Fibroblast of villous mesenchyme (primary cell): ENCODE data around the gene OCA2. TPM values are rescaled to one million over a fixed set of nuclear protein-coding genes. Genes with fewer than 3 reads are reported as not detected.

Experiments
- DNase-seq: peaks from one replicate; pipeline ENCODE4 v3.0.0-alpha.2; 2010; ENCODE audit warnings: low read depth
- H3K4me3 ChIP-seq: 2 replicates; pipeline ENCODE4 v1.5.1; 2011; ENCODE audit warnings: low read depth, mild to moderate bottlenecking, low read length
- total RNA-seq: library from RNA; depleted of rRNA; stranded (reverse); fragments of >200 nt; gene quantifications from 2 replicates; pipeline ENCODE4 v1.2.3, GENCODE V29; 2012
- TF ChIP-seq, protein P1 (sequence below): IDR thresholded peaks from 2 replicates; pipeline ENCODE4 v1.5.1; 2012; ENCODE audit warnings: low read depth, mild to moderate bottlenecking, low read length; ENCODE audit not compliant: insufficient read depth

The OCA2 gene
- total RNA-seq, 1 donor = not detected

DNA sequence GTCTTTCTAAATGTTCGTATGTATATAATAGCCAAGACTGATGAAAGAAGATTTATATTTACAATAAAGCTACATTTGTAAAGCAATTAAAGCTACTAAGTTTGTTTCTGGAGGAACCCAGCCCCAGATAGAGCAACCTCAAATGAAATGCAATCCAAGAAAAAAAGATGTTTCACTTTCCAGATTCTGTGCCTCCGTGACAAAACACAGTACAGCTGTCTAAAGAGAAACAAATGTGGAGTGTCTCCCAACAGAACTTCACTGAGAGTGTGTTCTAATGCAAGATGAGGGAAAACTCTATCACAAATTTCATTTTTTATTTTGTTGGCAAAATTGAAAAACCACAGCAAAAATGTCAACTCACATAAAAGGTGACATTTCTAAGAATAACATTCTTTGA is 317.0 kb downstream of the OCA2 start:
- no peak for DNase-seq
- TF ChIP-seq, protein P1, sequence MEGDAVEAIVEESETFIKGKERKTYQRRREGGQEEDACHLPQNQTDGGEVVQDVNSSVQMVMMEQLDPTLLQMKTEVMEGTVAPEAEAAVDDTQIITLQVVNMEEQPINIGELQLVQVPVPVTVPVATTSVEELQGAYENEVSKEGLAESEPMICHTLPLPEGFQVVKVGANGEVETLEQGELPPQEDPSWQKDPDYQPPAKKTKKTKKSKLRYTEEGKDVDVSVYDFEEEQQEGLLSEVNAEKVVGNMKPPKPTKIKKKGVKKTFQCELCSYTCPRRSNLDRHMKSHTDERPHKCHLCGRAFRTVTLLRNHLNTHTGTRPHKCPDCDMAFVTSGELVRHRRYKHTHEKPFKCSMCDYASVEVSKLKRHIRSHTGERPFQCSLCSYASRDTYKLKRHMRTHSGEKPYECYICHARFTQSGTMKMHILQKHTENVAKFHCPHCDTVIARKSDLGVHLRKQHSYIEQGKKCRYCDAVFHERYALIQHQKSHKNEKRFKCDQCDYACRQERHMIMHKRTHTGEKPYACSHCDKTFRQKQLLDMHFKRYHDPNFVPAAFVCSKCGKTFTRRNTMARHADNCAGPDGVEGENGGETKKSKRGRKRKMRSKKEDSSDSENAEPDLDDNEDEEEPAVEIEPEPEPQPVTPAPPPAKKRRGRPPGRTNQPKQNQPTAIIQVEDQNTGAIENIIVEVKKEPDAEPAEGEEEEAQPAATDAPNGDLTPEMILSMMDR = no peak
- no peak overlapping the region for H3K4me3 ChIP-seq

- DNase-seq = no peak
- H3K4me3 ChIP-seq = no peak overlapping the region
- TF ChIP-seq, protein P1 = no peak
Observed at GRCh38 chr15:27776501-27776900, 322.6 kb downstream of the OCA2 start.

- TF ChIP-seq, protein P1 = no peak
- H3K4me3 ChIP-seq = no peak overlapping the region
- no peak for DNase-seq
Observed at GRCh38 chr15:27774638-27775037, 324.5 kb downstream of the OCA2 start.

DNA sequence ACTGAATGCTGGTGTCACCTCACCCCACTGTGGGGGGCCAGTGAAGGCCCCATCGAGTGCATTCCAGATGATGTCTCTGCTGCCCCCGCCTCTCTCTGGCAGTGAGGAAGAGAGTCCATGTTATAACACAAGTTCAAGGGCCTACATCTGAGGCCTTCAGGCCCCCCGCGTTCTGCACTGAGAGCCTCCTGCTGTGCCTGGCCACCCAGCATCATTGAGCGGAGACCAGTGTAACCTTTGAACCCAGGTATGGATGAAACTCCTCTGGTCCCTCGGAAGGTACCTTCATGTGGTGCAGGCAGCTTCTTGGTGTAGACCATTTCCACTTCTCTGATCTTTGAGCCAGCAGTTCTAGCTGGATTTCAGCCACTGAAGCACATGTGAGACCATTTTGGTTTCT is 324.9 kb downstream of the OCA2 start:
- no peak for DNase-seq
- TF ChIP-seq, protein P1 = no peak

GRCh38 chr15:27771892-27772291 is 327.2 kb downstream of the OCA2 start:
- TF ChIP-seq, protein P1 = no peak
- no peak for DNase-seq

More for the DNA sequence above, 324.9 kb downstream of the OCA2 start:
- H3K4me3 ChIP-seq = no peak overlapping the region

GRCh38 chr15:27770769-27771554 is 328.2 kb downstream of the OCA2 start:
- H3K4me3 ChIP-seq = no peak overlapping the region
- TF ChIP-seq, protein P1 = no peak

More at GRCh38 chr15:27771892-27772291, 327.2 kb downstream of the OCA2 start:
- no peak overlapping the region for H3K4me3 ChIP-seq

More at GRCh38 chr15:27770769-27771554, 328.2 kb downstream of the OCA2 start:
- no peak for DNase-seq
